Nephron (organoid): ENCODE data around the gene ANKRD45.
"Not testable (repeated sequence)": the region's sequence is repeated elsewhere in the genome, so short reads cannot be mapped to it uniquely, and the experiment has no call there.

Experiments
- H3K27ac Mint-ChIP-seq, 3 experiments: 2 replicates each; pipeline ENCODE4 v1.8.0; 2020; ENCODE audit warnings: mixed read lengths in 3 of 3, mild to moderate bottlenecking in 2 of 3, moderate library complexity in 1 of 3
- H3K27me3 Mint-ChIP-seq: 2 replicates; pipeline ENCODE4 v1.8.0; 2021; ENCODE audit warnings: low read depth, mild to moderate bottlenecking, moderate library complexity, mixed read lengths
- H3K36me3 Mint-ChIP-seq: 2 replicates; pipeline ENCODE4 v1.8.0; 2020; ENCODE audit warnings: low read depth, mixed read lengths
- H3K4me1 Mint-ChIP-seq: 2 replicates; pipeline ENCODE4 v1.8.0; 2020; ENCODE audit warnings: mixed read lengths
- H3K4me3 Mint-ChIP-seq, 3 experiments: 2 replicates each; pipeline ENCODE4 v1.8.0; 2020; ENCODE audit warnings: mild to moderate bottlenecking in 3 of 3, mixed read lengths in 3 of 3, moderate library complexity in 2 of 3
- H3K9me3 Mint-ChIP-seq: 2 replicates; pipeline ENCODE4 v1.8.0; 2020; ENCODE audit warnings: mixed read lengths
- CTCF ChIP-seq, 3 experiments: fragments of 200-600 bp; sonication (generic); IDR thresholded peaks; one replicate each; pipeline ENCODE4 v1.5.0; 2021; ENCODE audit warnings: antibody characterized with exemption in 3 of 3; ENCODE audit not compliant: unreplicated experiment in 3 of 3

ANKRD45 gene

GRCh38 chr1:173635116-173635515, 34.5 kb downstream of the ANKRD45 start, which contains the start of gene TEX50:
TSS of gene TEX50 (plus strand) at chr1:173635338. CDS start at chr1:173635522, 184 bp downstream.
- Mint-ChIP-seq H3K27ac (no peak within 1 kb of the TSS), H3K27me3 (peaks cover 4% of the 10 kb centered on the region)

GRCh38 chr1:173628888-173629287, 40.8 kb downstream of the ANKRD45 start:
- Mint-ChIP-seq H3K27ac (no peak overlapping the region), H3K9me3 (peaks cover 5% of the 10 kb centered on the region), H3K36me3 (no peaks in the 10 kb centered on the region), H3K27me3 (no peaks in the 10 kb centered on the region), H3K4me3 (no peak overlapping the region), H3K4me1 (no peaks in the 10 kb centered on the region)
- TF ChIP-seq CTCF (IDR thresholded peaks at IDR 0.05; ENCODE audit: unreplicated experiment in 3 of 3), result no peak

More at GRCh38 chr1:173635116-173635515, 34.5 kb downstream of the ANKRD45 start, which contains the start of gene TEX50:
- Mint-ChIP-seq H3K36me3 (no peaks in the 10 kb centered on the region), H3K4me3 (no peak within 1 kb of the TSS), H3K4me1 (no peaks in the 10 kb centered on the region), H3K9me3 (peaks cover 5% of the 10 kb centered on the region)
- TF ChIP-seq CTCF (IDR thresholded peaks at IDR 0.05; ENCODE audit: unreplicated experiment in 3 of 3), result no peak

- no peak overlapping the region for H3K4me3 Mint-ChIP-seq
- H3K27me3 Mint-ChIP-seq, result no peaks in the 10 kb centered on the region
- H3K36me3 Mint-ChIP-seq, result no peaks in the 10 kb centered on the region
- TF ChIP-seq CTCF (IDR thresholded peaks at IDR 0.05; ENCODE audit: unreplicated experiment in 3 of 3), result no peak
- H3K27ac Mint-ChIP-seq, result no peak overlapping the region
- no peaks in the 10 kb centered on the region for H3K9me3 Mint-ChIP-seq
- no peaks in the 10 kb centered on the region for H3K4me1 Mint-ChIP-seq
These were observed 42.4 kb downstream of the ANKRD45 start for GRCh38 chr1:173627269-173627668.

GRCh38 chr1:173616859-173617258, 52.8 kb downstream of the ANKRD45 start:
- H3K27me3 Mint-ChIP-seq, result peaks cover 3% of the 10 kb centered on the region
- TF ChIP-seq CTCF (IDR thresholded peaks at IDR 0.05; ENCODE audit: unreplicated experiment in 3 of 3), result no peak
- peaks cover 7% of the 10 kb centered on the region for H3K36me3 Mint-ChIP-seq
- H3K4me3 Mint-ChIP-seq, result no peak overlapping the region
- no peak overlapping the region for H3K27ac Mint-ChIP-seq
- no peaks in the 10 kb centered on the region for H3K4me1 Mint-ChIP-seq
- H3K9me3 Mint-ChIP-seq, result peaks cover 42% of the 10 kb centered on the region

GRCh38 chr1:173613086-173613485, 56.6 kb downstream of the ANKRD45 start:
- H3K4me1 Mint-ChIP-seq, H3K4me3 Mint-ChIP-seq, H3K27me3 Mint-ChIP-seq, H3K27ac Mint-ChIP-seq, H3K36me3 Mint-ChIP-seq: not testable (repeated sequence)
- peaks cover 16% of the 10 kb centered on the region for H3K9me3 Mint-ChIP-seq

- peaks cover 8% of the 10 kb centered on the region for H3K9me3 Mint-ChIP-seq
- no peak for TF ChIP-seq CTCF (IDR thresholded peaks at IDR 0.05; ENCODE audit: unreplicated experiment in 3 of 3)
- no peaks in the 10 kb centered on the region for H3K4me1 Mint-ChIP-seq
- no peaks in the 10 kb centered on the region for H3K27me3 Mint-ChIP-seq
- H3K4me3 Mint-ChIP-seq, result no peak overlapping the region
- H3K27ac Mint-ChIP-seq, result no peak overlapping the region
- no peaks in the 10 kb centered on the region for H3K36me3 Mint-ChIP-seq
These were observed 61.0 kb downstream of the ANKRD45 start for GRCh38 chr1:173608503-173609216.
